GM23338 (cell line): ENCODE measurements around the gene LBHD1. TPM values are rescaled to one million over a fixed set of nuclear protein-coding genes. Genes with fewer than 3 reads are reported as not detected.

Source experiments
- ATAC-seq: fragments of 200-7000 bp; cut with Tn5 transposase; 3 replicates; pipeline ENCODE4 v1.9.1; 2020
- DNase-seq: peaks from one replicate; pipeline ENCODE4 v3.0.0-alpha.2; 2015; ENCODE audit warnings: low spot score
- H2AFZ ChIP-seq: fragments of 200-600 bp; sonication (generic); 2 replicates; pipeline ENCODE4 v1.8.0; 2016; ENCODE audit warnings: antibody characterized with exemption, mild to moderate bottlenecking, moderate library complexity
- H3F3A ChIP-seq: fragments of 200-600 bp; sonication (generic); replicated peaks from 2 replicates; pipeline ENCODE4 v1.8.0; 2017; ENCODE audit warnings: antibody characterized with exemption, mixed run types, low read depth
- H3K27ac ChIP-seq: fragments of 200-600 bp; sonication (generic); 2 replicates; pipeline ENCODE4 v1.6.1; 2016; ENCODE audit warnings: low read depth
- H3K27me3 ChIP-seq: fragments of 200-600 bp; sonication (generic); 2 replicates; pipeline ENCODE4 v1.8.0; 2016; ENCODE audit warnings: mild to moderate bottlenecking, mixed run types, moderate library complexity; ENCODE audit not compliant: insufficient read depth
- H3K36me3 ChIP-seq: fragments of 200-600 bp; sonication (generic); 2 replicates; pipeline ENCODE4 v1.8.0; 2016; ENCODE audit warnings: mild to moderate bottlenecking; ENCODE audit not compliant: insufficient read depth
- H3K4me1 ChIP-seq: fragments of 200-600 bp; sonication (generic); 2 replicates; pipeline ENCODE4 v1.8.0; 2016; ENCODE audit warnings: mild to moderate bottlenecking, moderate library complexity; ENCODE audit not compliant: insufficient read depth
- H3K4me2 ChIP-seq: fragments of 200-600 bp; sonication (generic); 2 replicates; pipeline ENCODE4 v1.7.1; 2017; ENCODE audit warnings: mixed run types
- H3K4me3 ChIP-seq: fragments of 200-600 bp; sonication (generic); 2 replicates; pipeline ENCODE4 v1.6.1; 2016; ENCODE audit warnings: mixed run types
- H3K79me2 ChIP-seq: fragments of 200-600 bp; sonication (generic); replicated peaks from 2 replicates; pipeline ENCODE4 v1.8.0; 2017; ENCODE audit warnings: mild to moderate bottlenecking; ENCODE audit not compliant: insufficient read depth
- H3K9me2 ChIP-seq: fragments of 200-600 bp; sonication (generic); 2 replicates; pipeline ENCODE4 v1.8.0; 2017; ENCODE audit not compliant: insufficient read depth
- H4K20me1 ChIP-seq: fragments of 200-600 bp; sonication (generic); replicated peaks from 2 replicates; pipeline ENCODE4 v1.8.0; 2017; ENCODE audit warnings: mild to moderate bottlenecking; ENCODE audit not compliant: insufficient read depth
- H3K27ac Mint-ChIP-seq: 2 replicates; pipeline ENCODE4 v1.8.0; 2020; ENCODE audit warnings: inconsistent platforms, mild to moderate bottlenecking, moderate library complexity, mixed read lengths
- H3K27me3 Mint-ChIP-seq: 3 replicates; pipeline ENCODE4 v1.8.0; 2022; ENCODE audit warnings: low read depth, mild to moderate bottlenecking, moderate library complexity, mixed read lengths, inconsistent platforms; ENCODE audit not compliant: insufficient read depth, poor library complexity
- H3K36me3 Mint-ChIP-seq: 3 replicates; pipeline ENCODE4 v1.8.0; 2021; ENCODE audit warnings: low read depth, mild to moderate bottlenecking, inconsistent platforms, moderate library complexity, mixed read lengths
- H3K4me1 Mint-ChIP-seq: 3 replicates; pipeline ENCODE4 v1.8.0; 2020; ENCODE audit warnings: mild to moderate bottlenecking, inconsistent platforms, mixed read lengths
- H3K4me3 Mint-ChIP-seq: 3 replicates; pipeline ENCODE4 v1.8.0; 2021; ENCODE audit warnings: moderate library complexity, mild to moderate bottlenecking, inconsistent platforms, mixed read lengths
- H3K9me3 Mint-ChIP-seq: 3 replicates; pipeline ENCODE4 v1.8.0; 2020; ENCODE audit warnings: moderate library complexity, mild to moderate bottlenecking, inconsistent platforms, mixed read lengths
- CREB1 ChIP-seq: fragments of 250-450 bp; sonication (Bioruptor Pico); IDR thresholded peaks from 2 replicates; pipeline ENCODE4 v1.5.0; 2020; ENCODE audit warnings: low read depth, mild to moderate bottlenecking, moderate library complexity
- CTCF ChIP-seq, 2 experiments: fragments of 200-600 bp in 1 of 2; sonication (generic) in 1 of 2; conservative IDR thresholded peaks; 2 replicates each; pipeline versions ENCODE4 v1.5.1 to v1.6.1; 2016 to 2017; ENCODE audit warnings: antibody characterized with exemption in 2 of 2, low read depth in 2 of 2, mild to moderate bottlenecking in 2 of 2, moderate library complexity in 1 of 2
- EZH2 ChIP-seq: fragments of 200-600 bp; sonication (generic); IDR thresholded peaks from one replicate; pipeline ENCODE4 v1.8.0; 2017; ENCODE audit warnings: antibody characterized with exemption, mild to moderate bottlenecking, low read depth; ENCODE audit not compliant: unreplicated experiment
- JUNB ChIP-seq: IDR thresholded peaks from one replicate; pipeline ENCODE4 v1.6.1; 2016; ENCODE audit warnings: antibody characterized with exemption; ENCODE audit not compliant: unreplicated experiment
- NANOG ChIP-seq: IDR thresholded peaks from 2 replicates; pipeline ENCODE4 v1.6.1; 2016; ENCODE audit warnings: antibody characterized with exemption, borderline replicate concordance
- POLR2AphosphoS5 ChIP-seq: IDR thresholded peaks from 2 replicates; pipeline ENCODE4 v1.6.1; 2016; ENCODE audit warnings: antibody characterized with exemption, low read depth
- REST ChIP-seq: IDR thresholded peaks from one replicate; pipeline ENCODE4 v1.6.1; 2018; ENCODE audit warnings: antibody characterized with exemption; ENCODE audit not compliant: unreplicated experiment
- STAT1 ChIP-seq: IDR thresholded peaks from one replicate; pipeline ENCODE4 v1.6.1; 2016; ENCODE audit warnings: antibody characterized with exemption; ENCODE audit not compliant: unreplicated experiment
- ZNF114 ChIP-seq: fragments of 250-450 bp; sonication (Bioruptor Pico); IDR thresholded peaks from 2 replicates; pipeline ENCODE4 v1.5.0; 2020; ENCODE audit warnings: mild to moderate bottlenecking, moderate library complexity
- ZNF331 ChIP-seq: fragments of 250-450 bp; sonication (Bioruptor Pico); IDR thresholded peaks from 2 replicates; pipeline ENCODE4 v1.5.0; 2020; ENCODE audit warnings: low read depth, mild to moderate bottlenecking, moderate library complexity
- ZNF462 ChIP-seq: fragments of 250-450 bp; sonication (Bioruptor Pico); IDR thresholded peaks from 2 replicates; pipeline ENCODE4 v1.5.0; 2020; ENCODE audit warnings: mild to moderate bottlenecking, moderate library complexity
- polyA plus RNA-seq: library from polyadenylated mRNA; unstranded; fragments of >200 nt; fragmentation: Nextera tagmentation; extraction: Ambion mirVana; gene quantifications from 2 replicates; pipeline ENCODE4 v1.2.1, GENCODE V29; 2016
- total RNA-seq: library from RNA; depleted of rRNA; stranded (reverse); fragments of >200 nt; shearing (Covaris generic); gene quantifications from 2 replicates; pipeline ENCODE4 v1.2.3, GENCODE V29; 2014

Gene LBHD1
- total and polyA plus RNA-seq, 2 experiments from 2014 or later: 2.8 to 2.9 TPM

- Histone ChIP-seq H3K4me3 (no peak overlapping the region), H3F3A (peaks cover 62% of the 10 kb centered on the region), H4K20me1 (peaks cover 12% of the 10 kb centered on the region), H2AFZ (no peak overlapping the region), H3K4me2 (no peak overlapping the region), H3K27me3 (no peaks in the 10 kb centered on the region), H3K9me2 (no peaks in the 10 kb centered on the region), H3K79me2 (peaks cover 13% of the 10 kb centered on the region; the same call in 1 of the 2 replicates), H3K36me3 (peaks cover 56% of the 10 kb centered on the region), H3K27ac (no peak overlapping the region), H3K4me1 (peaks cover 28% of the 10 kb centered on the region)
- peaks cover 68% of the 10 kb centered on the region for H3K4me1 Mint-ChIP-seq
- H3K9me3 Mint-ChIP-seq: no peaks in the 10 kb centered on the region
- DNase-seq: no peak
- H3K4me3 Mint-ChIP-seq: no peak overlapping the region
- peaks cover 17% of the 10 kb centered on the region for H3K27me3 Mint-ChIP-seq
- no peak for ATAC-seq
- TF ChIP-seq CREB1 (CRISPR knock-in tag) (no peak), CTCF (conservative IDR thresholded peaks at IDR 0.05; ENCODE audit: low read depth in 2 of 2) (no peak), POLR2AphosphoS5 (no peak), NANOG (no peak), ZNF331 (CRISPR knock-in tag) (no peak), REST (no peak), JUNB (no peak), STAT1 (no peak)
- peaks cover 71% of the 10 kb centered on the region for H3K36me3 Mint-ChIP-seq
- peak overlapping the region; percentile 40 for H3K27ac Mint-ChIP-seq
Observed at GRCh38 chr11:62712276-62712812, 40.3 kb upstream of the LBHD1 start.

- peaks cover 56% of the 10 kb centered on the region for H3K4me1 Mint-ChIP-seq
- peak overlapping the region; percentile 82 for H3K4me3 ChIP-seq
- peak overlapping the region; percentile 74; the same call in 1 of the 2 replicates for H2AFZ ChIP-seq
- no peak for DNase-seq
- H3K4me1 ChIP-seq: peaks cover 31% of the 10 kb centered on the region
- H3K27ac Mint-ChIP-seq: peak overlapping the region; percentile 99
- no peaks in the 10 kb centered on the region for H3K9me2 ChIP-seq
- H3K27me3 ChIP-seq: no peaks in the 10 kb centered on the region
- peaks cover 3% of the 10 kb centered on the region for H3K79me2 ChIP-seq
- no peaks in the 10 kb centered on the region; the same call in none of the 2 replicates for H4K20me1 ChIP-seq
- peaks cover 35% of the 10 kb centered on the region for H3K36me3 ChIP-seq
- peak overlapping the region; percentile 100 for H3K27ac ChIP-seq
- peak overlapping the region; percentile 92 for H3K4me3 Mint-ChIP-seq
- peaks cover 26% of the 10 kb centered on the region for H3K27me3 Mint-ChIP-seq
- no peaks in the 10 kb centered on the region for H3K9me3 Mint-ChIP-seq
- H3K4me2 ChIP-seq: peak overlapping the region; percentile 95
- H3K36me3 Mint-ChIP-seq: peaks cover 51% of the 10 kb centered on the region
- H3F3A ChIP-seq: peaks cover 64% of the 10 kb centered on the region
- ATAC-seq: peak; percentile 0
- TF ChIP-seq NANOG (no peak), POLR2AphosphoS5 (no peak), ZNF114 (no peak), STAT1 (no peak), ZNF331 (CRISPR knock-in tag) (no peak), EZH2 (no peak), ZNF462 (CRISPR knock-in tag) (no peak)
Observed at GRCh38 chr11:62710001-62710345, 37.9 kb upstream of the LBHD1 start.
